ENCODE results near the gene IQSEC1. TPM values are rescaled to one million over a fixed set of nuclear protein-coding genes. Genes with fewer than 3 reads are reported as not detected.

Gene IQSEC1
- total RNA-seq, 2 donors from 2014 or later, result 22.7 to 24.5 TPM

DNA sequence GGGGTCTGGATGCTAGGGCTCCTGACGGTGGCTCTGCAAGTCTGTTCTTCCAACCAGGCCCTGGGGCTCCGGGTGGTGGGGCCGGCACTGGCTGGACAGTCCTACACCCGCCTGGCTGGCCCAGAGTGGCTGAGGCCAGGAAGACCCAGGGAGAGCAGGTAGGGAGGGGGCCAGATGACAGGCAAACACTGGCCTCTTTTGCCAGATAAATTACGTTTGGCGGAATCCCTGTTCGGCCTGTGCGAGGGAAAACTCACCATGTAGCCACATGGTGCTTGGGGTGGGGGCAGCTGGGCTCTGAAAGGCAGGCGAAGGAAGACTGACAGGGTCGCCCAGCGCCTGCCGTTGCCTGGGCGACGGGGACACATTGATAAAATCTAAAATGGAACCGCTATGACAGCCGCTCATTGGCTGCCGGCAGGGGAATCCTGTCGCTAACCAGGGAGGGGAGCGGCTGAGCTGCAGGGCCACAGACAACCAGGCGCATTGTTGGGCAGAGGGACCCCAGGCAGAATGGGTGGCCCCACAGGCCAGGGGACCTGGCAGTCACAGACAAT is 30.4 kb downstream of the IQSEC1 start:
- H3K27ac ChIP-seq (ENCODE audit: low read depth, low read length), result peak overlapping the region; percentile 99
- no peaks in the 10 kb centered on the region for H3K36me3 ChIP-seq (ENCODE audit: control insufficient read depth, insufficient read depth, low read length)
- no peak overlapping the region for H3K4me3 Mint-ChIP-seq
- TF ChIP-seq CTCF (conservative IDR thresholded peaks at IDR 0.05), result no peak
- no peaks in the 10 kb centered on the region for H3K27me3 Mint-ChIP-seq (ENCODE audit: insufficient read depth)
- H3K27me3 ChIP-seq (ENCODE audit: control insufficient read depth, insufficient read depth, low read length, poor library complexity, severe bottlenecking), result no peaks in the 10 kb centered on the region
- WGBS, 2 experiments (ENCODE audit: insufficient coverage in 1 of 2, insufficient read length in 1 of 2), result 81 to 89% methylated on average over 17 to 20 of the region's 20 CpGs
- H3K27ac Mint-ChIP-seq, result no peak overlapping the region
- no peak overlapping the region for H3K4me3 ChIP-seq (ENCODE audit: low read length)
- no peaks in the 10 kb centered on the region for H3K9me3 Mint-ChIP-seq
- no peak overlapping the region for H3K9ac ChIP-seq (ENCODE audit: extremely low read depth, low read length, poor library complexity, severe bottlenecking)
- H3K4me1 ChIP-seq (ENCODE audit: control insufficient read depth, insufficient read depth, low read length), result peaks cover 12% of the 10 kb centered on the region
- no peaks in the 10 kb centered on the region for H3K36me3 Mint-ChIP-seq (ENCODE audit: low read depth)
- no peaks in the 10 kb centered on the region for H3K9me3 ChIP-seq (ENCODE audit: control insufficient read depth, low read length)
- peaks cover 27% of the 10 kb centered on the region for H3K4me1 Mint-ChIP-seq
- DNase-seq, result no peak

- DNase-seq, result no peak
These were observed 31.0 kb downstream of the IQSEC1 start for GRCh38 chr3:13042127-13042701.

GRCh38 chr3:13041113-13041776 is 32.0 kb downstream of the IQSEC1 start:
- peak overlapping the region; percentile 99 for H3K27ac ChIP-seq (ENCODE audit: low read depth, low read length)
- H3K36me3 Mint-ChIP-seq (ENCODE audit: low read depth), result no peaks in the 10 kb centered on the region
- no peaks in the 10 kb centered on the region for H3K27me3 ChIP-seq (ENCODE audit: control insufficient read depth, insufficient read depth, low read length, poor library complexity, severe bottlenecking)
- H3K4me1 ChIP-seq (ENCODE audit: control insufficient read depth, insufficient read depth, low read length), result peaks cover 12% of the 10 kb centered on the region
- no peak for DNase-seq
- no peak overlapping the region for H3K4me3 ChIP-seq (ENCODE audit: low read length)
- no peak overlapping the region for H3K4me3 Mint-ChIP-seq
- H3K27me3 Mint-ChIP-seq (ENCODE audit: insufficient read depth), result no peaks in the 10 kb centered on the region
- 84 to 90% methylated on average over 19 to 26 of the region's 26 CpGs for WGBS, 2 experiments (ENCODE audit: insufficient coverage in 1 of 2, insufficient read length in 1 of 2)
- H3K9me3 Mint-ChIP-seq, result no peaks in the 10 kb centered on the region
- no peak for TF ChIP-seq CTCF (conservative IDR thresholded peaks at IDR 0.05)
- no peaks in the 10 kb centered on the region for H3K36me3 ChIP-seq (ENCODE audit: control insufficient read depth, insufficient read depth, low read length)
- H3K27ac Mint-ChIP-seq, result no peak overlapping the region
- no peak overlapping the region for H3K9ac ChIP-seq (ENCODE audit: extremely low read depth, low read length, poor library complexity, severe bottlenecking)
- H3K9me3 ChIP-seq (ENCODE audit: control insufficient read depth, low read length), result no peaks in the 10 kb centered on the region
- H3K4me1 Mint-ChIP-seq, result peaks cover 27% of the 10 kb centered on the region

More at GRCh38 chr3:13042127-13042701, 31.0 kb downstream of the IQSEC1 start:
- H3K4me1 ChIP-seq (ENCODE audit: control insufficient read depth, insufficient read depth, low read length), result peaks cover 12% of the 10 kb centered on the region
- no peaks in the 10 kb centered on the region for H3K36me3 ChIP-seq (ENCODE audit: control insufficient read depth, insufficient read depth, low read length)
- H3K27ac ChIP-seq (ENCODE audit: low read depth, low read length), result peak overlapping the region; percentile 99
- H3K9ac ChIP-seq (ENCODE audit: extremely low read depth, low read length, poor library complexity, severe bottlenecking), result no peak overlapping the region
- no peak overlapping the region for H3K4me3 Mint-ChIP-seq
- peaks cover 27% of the 10 kb centered on the region for H3K4me1 Mint-ChIP-seq
- no peaks in the 10 kb centered on the region for H3K36me3 Mint-ChIP-seq (ENCODE audit: low read depth)
- H3K4me3 ChIP-seq (ENCODE audit: low read length), result no peak overlapping the region
- TF ChIP-seq CTCF (conservative IDR thresholded peaks at IDR 0.05), result no peak
- WGBS, 2 experiments (ENCODE audit: insufficient coverage in 1 of 2, insufficient read length in 1 of 2), result 91 to 93% methylated on average over 13 to 25 of the region's 25 CpGs
- no peaks in the 10 kb centered on the region for H3K27me3 ChIP-seq (ENCODE audit: control insufficient read depth, insufficient read depth, low read length, poor library complexity, severe bottlenecking)
- no peak overlapping the region for H3K27ac Mint-ChIP-seq
- no peaks in the 10 kb centered on the region for H3K27me3 Mint-ChIP-seq (ENCODE audit: insufficient read depth)
- H3K9me3 Mint-ChIP-seq, result no peaks in the 10 kb centered on the region
- H3K9me3 ChIP-seq (ENCODE audit: control insufficient read depth, low read length), result no peaks in the 10 kb centered on the region
